Keratinocyte (primary cell): Measurements from ENCODE around the gene FIBIN. TPM values are rescaled to one million over a fixed set of nuclear protein-coding genes. Genes with fewer than 3 reads are reported as not detected.

Source experiments
- DNase-seq: peaks from one replicate; pipeline ENCODE4 v3.0.0-alpha.2; 2011; ENCODE audit warnings: low read depth, missing footprints, low spot score
- FAIRE-seq: peaks from 2 replicates; lab custom pipeline; 2011; peaks lifted over from hg19 to GRCh38; lab: Jason Lieb, UNC
- H2AFZ ChIP-seq: 2 replicates; pipeline ENCODE4 v1.6.0; 2012; ENCODE audit warnings: low read length, control low read depth, inconsistent platforms; ENCODE audit not compliant: control insufficient read depth
- H3K27ac ChIP-seq: 2 replicates; pipeline ENCODE4 v1.5.1; 2011; ENCODE audit warnings: low read length; ENCODE audit not compliant: control insufficient read depth, insufficient read depth
- H3K27me3 ChIP-seq: 3 replicates; pipeline ENCODE4 v1.6.0; 2011; ENCODE audit warnings: low read length; ENCODE audit not compliant: control insufficient read depth, insufficient read depth; ENCODE audit errors: extremely low read depth
- H3K36me3 ChIP-seq, 2 experiments: 2 replicates in 1 of 2; 3 replicates in 1 of 2; pipeline ENCODE4 v1.5.1; 2011; ENCODE audit warnings: low read length in 2 of 2, mild to moderate bottlenecking in 1 of 2; ENCODE audit not compliant: control insufficient read depth in 2 of 2, insufficient read depth in 2 of 2; ENCODE audit errors: extremely low read depth in 1 of 2
- H3K4me1 ChIP-seq: 3 replicates; pipeline ENCODE4 v1.5.1; 2011; ENCODE audit warnings: low read length; ENCODE audit not compliant: control insufficient read depth, insufficient read depth; ENCODE audit errors: extremely low read depth
- H3K4me2 ChIP-seq: 3 replicates; pipeline ENCODE4 v1.6.0; 2011; ENCODE audit warnings: low read depth, low read length; ENCODE audit not compliant: control insufficient read depth, insufficient read depth; ENCODE audit errors: extremely low read depth
- H3K4me3 ChIP-seq, 3 experiments: fragments of 200-600 bp in 1 of 3; sonication (generic) in 1 of 3; 2 replicates in 2 of 3; 3 replicates in 1 of 3; pipeline ENCODE4 v1.5.1; 2011 to 2016; ENCODE audit warnings: low read length in 3 of 3, mild to moderate bottlenecking in 3 of 3, control low read depth in 2 of 3, inconsistent platforms in 1 of 3, low read depth in 1 of 3, mixed read lengths in 1 of 3, mixed run types in 1 of 3, moderate library complexity in 1 of 3; ENCODE audit not compliant: control insufficient read depth in 2 of 3, insufficient read depth in 2 of 3; ENCODE audit errors: extremely low read depth in 1 of 3
- H3K79me2 ChIP-seq: 2 replicates; pipeline ENCODE4 v1.6.0; 2012; ENCODE audit warnings: low read length; ENCODE audit not compliant: control insufficient read depth, insufficient read depth
- H3K9ac ChIP-seq: 3 replicates; pipeline ENCODE4 v1.6.0; 2011; ENCODE audit warnings: low read length; ENCODE audit not compliant: control insufficient read depth, insufficient read depth; ENCODE audit errors: extremely low read depth
- H3K9me1 ChIP-seq: 3 replicates; pipeline ENCODE4 v1.6.0; 2011; ENCODE audit warnings: low read length; ENCODE audit not compliant: control insufficient read depth, insufficient read depth; ENCODE audit errors: extremely low read depth
- H3K9me3 ChIP-seq: 2 replicates; pipeline ENCODE4 v1.5.1; 2012; ENCODE audit warnings: low read depth, low read length; ENCODE audit not compliant: control insufficient read depth
- H4K20me1 ChIP-seq: 3 replicates; pipeline ENCODE4 v1.6.0; 2011; ENCODE audit warnings: low read length; ENCODE audit not compliant: control insufficient read depth, insufficient read depth; ENCODE audit errors: extremely low read depth
- CTCF ChIP-seq, 3 experiments: IDR thresholded peaks in 1 of 3; conservative IDR thresholded peaks in 1 of 3; optimal IDR thresholded peaks in 1 of 3; 2 replicates in 2 of 3; 3 replicates in 1 of 3; pipeline versions ENCODE3 to v1.5.1; 2011; ENCODE audit warnings: low read length in 3 of 3, mild to moderate bottlenecking in 3 of 3, moderate library complexity in 2 of 3, control low read depth in 1 of 3, inconsistent platforms in 1 of 3; ENCODE audit not compliant: insufficient read depth in 2 of 3; ENCODE audit errors: extremely low read depth in 1 of 3
- EZH2 ChIP-seq: IDR thresholded peaks from one replicate; pipeline ENCODE4 v1.6.1; 2012; ENCODE audit warnings: inconsistent platforms, mild to moderate bottlenecking, low read length, moderate library complexity
- dilution Hi-C: fragments of 300-500 bp; cut with MboI; formaldehyde crosslinking; loops from one replicate; pipeline ENCODE4 v1.7.0; 2020; ENCODE audit warnings: low sequenced_read_pairs; ENCODE audit not compliant: extremely low pct_ligation_motif_present
- polyA plus RNA-seq, 5 experiments: library from polyadenylated mRNA; depleted of rRNA in 3 of 5; stranded (reverse) in 3 of 5; stranded (forward) in 1 of 5; unstranded in 1 of 5; fragments of >200 nt; gene quantifications; 1 replicate in 1 of 5; 2 replicates in 3 of 5; 3 replicates in 1 of 5; pipeline versions ENCODE4 v1.2.1 to v1.2.3, GENCODE V29; 2011 to 2012; ENCODE audit warnings: missing spikeins in 2 of 5, low read depth in 1 of 5, low replicate concordance in 1 of 5

FIBIN gene
- polyA plus RNA-seq, 1 donor (not counting 4 experiments of a cell fraction or from before 2014, with no cell fraction given): 0.30 TPM

- Histone ChIP-seq H3K4me2 (no peak overlapping the region), H3K9ac (no peak overlapping the region), H3K9me3 (no peaks in the 10 kb centered on the region), H3K36me3 (no peaks in the 10 kb centered on the region), H3K27ac (no peak overlapping the region), H3K79me2 (no peaks in the 10 kb centered on the region), H3K4me3 (no peak overlapping the region), H3K4me1 (no peaks in the 10 kb centered on the region), H3K27me3 (no peaks in the 10 kb centered on the region), H3K9me1 (no peaks in the 10 kb centered on the region), H4K20me1 (no peaks in the 10 kb centered on the region), H2AFZ (no peak overlapping the region)
- dilution Hi-C loops: no loop called here
- FAIRE-seq (no peak), DNase-seq (no peak)
- TF ChIP-seq CTCF (optimal IDR thresholded peaks at IDR 0.05 in 1 of 3, IDR thresholded peaks at IDR 0.05 in 1 of 3, conservative IDR thresholded peaks at IDR 0.05 in 1 of 3; ENCODE audit: extremely low read depth in 1 of 3, insufficient read depth in 2 of 3, low read length in 3 of 3) (no peak), EZH2 (no peak)
Measured at GRCh38 chr11:26987731-26988130, 6.2 kb upstream of the FIBIN start.

GRCh38 chr11:26992031-26992541, 1.8 kb upstream of the FIBIN start:
- FAIRE-seq (no peak), DNase-seq (no peak)
- Histone ChIP-seq H3K27ac (no peak overlapping the region), H3K9me1 (no peaks in the 10 kb centered on the region), H3K27me3 (peaks cover 13% of the 10 kb centered on the region), H3K79me2 (no peaks in the 10 kb centered on the region), H3K9ac (no peak overlapping the region), H3K4me1 (peaks cover 11% of the 10 kb centered on the region), H4K20me1 (no peaks in the 10 kb centered on the region), H3K9me3 (no peaks in the 10 kb centered on the region), H3K4me2 (no peak overlapping the region), H2AFZ (no peak overlapping the region), H3K36me3 (no peaks in the 10 kb centered on the region), H3K4me3 (no peak overlapping the region)
- dilution Hi-C loops: no loop called here
- TF ChIP-seq CTCF (optimal IDR thresholded peaks at IDR 0.05 in 1 of 3, IDR thresholded peaks at IDR 0.05 in 1 of 3, conservative IDR thresholded peaks at IDR 0.05 in 1 of 3; ENCODE audit: extremely low read depth in 1 of 3, insufficient read depth in 2 of 3, low read length in 3 of 3) (no peak), EZH2 (no peak)
